BJ (cell line): ENCODE data around the gene KCNJ10. TPM values are rescaled to one million over a fixed set of nuclear protein-coding genes. Genes with fewer than 3 reads are reported as not detected.

ENCODE experiments used
- CTCF ChIA-PET: fragments of 350-600 bp; formaldehyde crosslinking; extraction: SDS; loops from one replicate; lab custom pipeline; 2021; ENCODE audit warnings: antibody characterized with exemption, inconsistent platforms; lab: Yijun Ruan, JAX
- POLR2A ChIA-PET: fragments of 300-600 bp; sonication (Branson Sonifier 250); formaldehyde crosslinking; extraction: SDS; loops from one replicate; lab custom pipeline; 2021; ENCODE audit warnings: antibody characterized with exemption; lab: Charles Lee
- DNase-seq: peaks from one replicate; pipeline ENCODE4 v3.0.0-alpha.2; 2011; ENCODE audit warnings: low read depth
- H3K27me3 ChIP-seq: 2 replicates; pipeline ENCODE4 v1.6.0; 2011; ENCODE audit warnings: low read length; ENCODE audit not compliant: control insufficient read depth, insufficient read depth
- H3K36me3 ChIP-seq: 2 replicates; pipeline ENCODE4 v1.5.1; 2011; ENCODE audit warnings: low read length; ENCODE audit not compliant: control insufficient read depth, insufficient read depth
- H3K4me3 ChIP-seq: 2 replicates; pipeline ENCODE4 v1.5.1; 2011; ENCODE audit warnings: low read depth, mild to moderate bottlenecking, control low read depth, low read length
- polyA plus RNA-seq: library from polyadenylated mRNA; depleted of rRNA; stranded (reverse); fragments of >200 nt; gene quantifications from 2 replicates; pipeline ENCODE4 v1.2.3, GENCODE V29; 2011
- TF ChIP-seq, protein P1 (sequence below): IDR thresholded peaks from 2 replicates; pipeline ENCODE4 v1.5.1; 2011; ENCODE audit warnings: low read depth, mild to moderate bottlenecking, control low read depth, inconsistent platforms, low read length, moderate library complexity; ENCODE audit not compliant: insufficient read depth

KCNJ10 gene
- polyA plus RNA-seq, 1 experiment, result not detected

DNA sequence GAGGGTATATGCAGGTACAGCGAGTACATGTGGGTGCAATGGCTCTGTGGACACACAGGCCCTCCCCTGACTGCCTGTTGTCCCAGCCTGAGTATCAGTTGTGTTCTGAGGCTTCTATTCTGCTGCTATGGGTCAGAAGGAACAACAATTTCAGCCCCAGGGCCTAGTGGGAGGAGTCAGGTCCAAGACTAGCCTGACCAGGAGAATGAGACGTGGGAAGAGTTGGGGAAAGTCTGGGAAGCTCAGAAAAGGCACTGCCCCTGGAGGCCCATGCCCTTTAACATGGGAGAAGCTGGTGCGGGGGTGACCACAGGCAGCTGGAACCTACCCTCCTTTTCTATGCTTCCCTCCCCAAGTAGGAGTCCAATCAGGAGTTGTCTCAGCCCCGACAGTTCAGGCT, 20.8 kb upstream of the KCNJ10 start:
- Histone ChIP-seq H3K36me3 (peaks cover 3% of the 10 kb centered on the region), H3K27me3 (no peaks in the 10 kb centered on the region), H3K4me3 (no peak overlapping the region)
- ChIA-PET POLR2A (no interaction called here), CTCF (interaction anchor here (1.3 to 2.3 kb wide), 2 partner anchors 11 to 44 kb away, joined by 6 read pairs; no protein-coding TSS in a partner anchor)
- TF ChIP-seq, protein P1, sequence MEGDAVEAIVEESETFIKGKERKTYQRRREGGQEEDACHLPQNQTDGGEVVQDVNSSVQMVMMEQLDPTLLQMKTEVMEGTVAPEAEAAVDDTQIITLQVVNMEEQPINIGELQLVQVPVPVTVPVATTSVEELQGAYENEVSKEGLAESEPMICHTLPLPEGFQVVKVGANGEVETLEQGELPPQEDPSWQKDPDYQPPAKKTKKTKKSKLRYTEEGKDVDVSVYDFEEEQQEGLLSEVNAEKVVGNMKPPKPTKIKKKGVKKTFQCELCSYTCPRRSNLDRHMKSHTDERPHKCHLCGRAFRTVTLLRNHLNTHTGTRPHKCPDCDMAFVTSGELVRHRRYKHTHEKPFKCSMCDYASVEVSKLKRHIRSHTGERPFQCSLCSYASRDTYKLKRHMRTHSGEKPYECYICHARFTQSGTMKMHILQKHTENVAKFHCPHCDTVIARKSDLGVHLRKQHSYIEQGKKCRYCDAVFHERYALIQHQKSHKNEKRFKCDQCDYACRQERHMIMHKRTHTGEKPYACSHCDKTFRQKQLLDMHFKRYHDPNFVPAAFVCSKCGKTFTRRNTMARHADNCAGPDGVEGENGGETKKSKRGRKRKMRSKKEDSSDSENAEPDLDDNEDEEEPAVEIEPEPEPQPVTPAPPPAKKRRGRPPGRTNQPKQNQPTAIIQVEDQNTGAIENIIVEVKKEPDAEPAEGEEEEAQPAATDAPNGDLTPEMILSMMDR, result no peak
- DNase-seq, result no peak

- CTCF ChIA-PET, result interaction anchor here (0.8 to 5.6 kb wide), 5 partner anchors 7 to 43 kb away, joined by 3 to 46 read pairs (median 6); partner anchors contain the start of gene IGSF8
- TF ChIP-seq, protein P1, result no peak
- Histone ChIP-seq H3K4me3 (no peak overlapping the region), H3K27me3 (no peaks in the 10 kb centered on the region), H3K36me3 (peaks cover 3% of the 10 kb centered on the region)
- POLR2A ChIA-PET, result no interaction called here
- DNase-seq, result no peak
Measured at GRCh38 chr1:160089883-160090282, 19.9 kb upstream of the KCNJ10 start.

GRCh38 chr1:160087118-160087662, 17.2 kb upstream of the KCNJ10 start:
- peaks cover 12% of the 10 kb centered on the region for H3K27me3 ChIP-seq
- POLR2A ChIA-PET, result interaction anchor here (0.6 kb wide), 1 partner anchor 173 kb away, joined by 3 read pairs; no protein-coding TSS in a partner anchor
- no peak overlapping the region for H3K4me3 ChIP-seq
- CTCF ChIA-PET, result interaction anchor here (0.6 to 5.6 kb wide), 19 partner anchors 10 to 206 kb away, joined by 3 to 47 read pairs (median 5); partner anchors contain the start of genes IGSF8 and PIGM
- peaks cover 3% of the 10 kb centered on the region for H3K36me3 ChIP-seq
- DNase-seq, result no peak
- TF ChIP-seq, protein P1, result no peak

DNA sequence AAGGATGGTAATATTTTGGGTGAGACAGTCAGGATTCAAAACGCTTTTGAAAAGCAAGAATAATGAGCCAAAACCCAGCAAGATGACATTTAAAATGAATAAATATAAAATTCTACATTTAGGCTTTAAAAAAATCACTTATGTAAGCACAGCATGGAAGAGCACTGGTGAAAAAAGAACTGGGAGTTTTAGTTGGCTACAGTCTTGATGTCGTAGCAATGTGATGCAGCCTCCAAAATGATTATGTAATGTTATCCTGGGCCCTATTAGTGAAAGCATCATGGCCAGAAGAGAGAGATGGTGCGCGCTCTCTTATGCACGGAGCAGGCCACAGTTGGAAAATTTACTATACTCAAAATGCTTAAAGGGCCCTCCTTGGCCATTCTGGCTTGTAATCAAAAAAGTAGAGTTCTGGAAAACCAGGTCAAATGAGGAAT, 16.5 kb upstream of the KCNJ10 start:
- TF ChIP-seq, protein P1, result no peak
- Histone ChIP-seq H3K4me3 (no peak overlapping the region), H3K27me3 (peaks cover 15% of the 10 kb centered on the region), H3K36me3 (no peaks in the 10 kb centered on the region)
- ChIA-PET CTCF (interaction anchor here (0.7 to 5.6 kb wide), 24 partner anchors 10 to 206 kb away, joined by 3 to 47 read pairs (median 7); partner anchors contain the start of genes CASQ1, IGSF8, KCNJ10 and PEX19), POLR2A (interaction anchor here (0.6 kb wide), 1 partner anchor 172 kb away, joined by 3 read pairs; no protein-coding TSS in a partner anchor)
- DNase-seq, result no peak

GRCh38 chr1:160085686-160086455, 15.9 kb upstream of the KCNJ10 start:
- DNase-seq, result no peak

More at GRCh38 chr1:160085686-160086455, 15.9 kb upstream of the KCNJ10 start:
- ChIA-PET CTCF (interaction anchor here (0.7 to 5.6 kb wide), 50 partner anchors 10 to 522 kb away, joined by 3 to 47 read pairs (median 4); partner anchors contain the start of genes CASQ1, IGSF8, KCNJ10 and PEX19), POLR2A (no interaction called here)
- TF ChIP-seq, protein P1, result peak; percentile 91
- Histone ChIP-seq H3K36me3 (no peaks in the 10 kb centered on the region), H3K27me3 (peaks cover 20% of the 10 kb centered on the region), H3K4me3 (no peak overlapping the region)
